GM19193 (cell line): Measurements from ENCODE around the gene WASL.

Source experiments
- POLR2A ChIP-seq: IDR thresholded peaks from 4 replicates; pipeline ENCODE4 v1.6.1; 2011; ENCODE audit not compliant: insufficient read depth, insufficient read length; ENCODE audit errors: extremely low read depth

The WASL gene

GRCh38 chr7:123748171-123748733 lies 551 bp downstream of the WASL start:
- TF ChIP-seq POLR2A: no peak

- no peak for TF ChIP-seq POLR2A
Observed at GRCh38 chr7:123747620-123748141, 1.1 kb downstream of the WASL start.

- no peak for TF ChIP-seq POLR2A
Observed at GRCh38 chr7:123746931-123747488, 1.8 kb downstream of the WASL start.

GRCh38 chr7:123746055-123746454 lies 2.7 kb downstream of the WASL start:
- TF ChIP-seq POLR2A: no peak

- TF ChIP-seq POLR2A: no peak
Observed at GRCh38 chr7:123745437-123745836, 3.4 kb downstream of the WASL start.

GRCh38 chr7:123744416-123744815 lies 4.4 kb downstream of the WASL start:
- TF ChIP-seq POLR2A: no peak

- no peak for TF ChIP-seq POLR2A
Observed at GRCh38 chr7:123741940-123742339, 6.9 kb downstream of the WASL start.

- no peak for TF ChIP-seq POLR2A
Observed at GRCh38 chr7:123738808-123739207, 10.0 kb downstream of the WASL start.

- no peak for TF ChIP-seq POLR2A
Observed at GRCh38 chr7:123738356-123738755, 10.4 kb downstream of the WASL start.

- no peak for TF ChIP-seq POLR2A
Observed at GRCh38 chr7:123735539-123735938, 13.3 kb downstream of the WASL start.

GRCh38 chr7:123734498-123734897 lies 14.3 kb downstream of the WASL start:
- TF ChIP-seq POLR2A: no peak

- TF ChIP-seq POLR2A: no peak
Observed at GRCh38 chr7:123732413-123733091, 16.3 kb downstream of the WASL start.

- TF ChIP-seq POLR2A: no peak
Observed at GRCh38 chr7:123729218-123729578, 19.6 kb downstream of the WASL start.

- no peak for TF ChIP-seq POLR2A
Observed at GRCh38 chr7:123727071-123727837, 21.5 kb downstream of the WASL start.

GRCh38 chr7:123725586-123726171 lies 23.1 kb downstream of the WASL start:
- no peak for TF ChIP-seq POLR2A
